B cell (primary cell): ENCODE measurements around the gene ROR2. TPM values are rescaled to one million over a fixed set of nuclear protein-coding genes. Genes with fewer than 3 reads are reported as not detected.

Experiments used
- ATAC-seq: fragments of 200-7000 bp; cut with Tn5 transposase; one replicate; pipeline ENCODE4 v1.10.0; 2021; ENCODE audit warnings: low read depth, mild to moderate bottlenecking, moderate number of reproducible peaks, moderate library complexity
- CTCF ChIA-PET: fragments of 350-600 bp; sonication (Branson Sonifier 250); formaldehyde crosslinking; loops from one replicate; lab custom pipeline; 2021; ENCODE audit warnings: antibody characterized with exemption, inconsistent platforms; lab: Charles Lee
- POLR2A ChIA-PET: fragments of 350-600 bp; sonication (Branson Sonifier 250); formaldehyde crosslinking; loops from one replicate; lab custom pipeline; 2021; ENCODE audit warnings: antibody characterized with exemption; lab: Charles Lee
- DNase-seq: peaks from one replicate; pipeline ENCODE4 v3.0.0; 2013
- H2AFZ ChIP-seq: 2 replicates; pipeline ENCODE4 v1.6.1; 2012; ENCODE audit warnings: mild to moderate bottlenecking, low read depth, low read length; ENCODE audit not compliant: insufficient read depth, poor library complexity, severe bottlenecking
- H3K27ac ChIP-seq, 2 donors: 1 replicate in 1 of 2; 2 replicates in 1 of 2; pipeline ENCODE4 v1.5.1; 2012 to 2013; ENCODE audit warnings: low read length in 2 of 2, mild to moderate bottlenecking in 2 of 2, moderate library complexity in 1 of 2
- H3K27me3 ChIP-seq, 4 experiments: fragments of 200-600 bp in 1 of 4; sonication (generic) in 1 of 4; replicated peaks in 1 of 4; 1 replicate in 2 of 4; 2 replicates in 2 of 4; pipeline versions ENCODE4 v1.6.1 to v1.7.0; 2013 to 2016; ENCODE audit warnings: low read length in 3 of 4, mild to moderate bottlenecking in 2 of 4, mixed read lengths in 1 of 4, moderate library complexity in 1 of 4; ENCODE audit not compliant: insufficient read depth in 4 of 4, control insufficient read depth in 3 of 4; ENCODE audit errors: control extremely low read depth in 1 of 4
- H3K36me3 ChIP-seq, 2 experiments: replicated peaks in 1 of 2; 1 replicate in 1 of 2; 2 replicates in 1 of 2; pipeline versions ENCODE4 v1.6.1 to v1.7.1; 2013; ENCODE audit warnings: low read length in 1 of 2; ENCODE audit not compliant: insufficient read depth in 2 of 2, control insufficient read depth in 1 of 2; ENCODE audit errors: control extremely low read depth in 1 of 2, extremely low read depth in 1 of 2
- H3K4me1 ChIP-seq, 2 donors: fragments of 200-600 bp in 1 of 2; sonication (generic) in 1 of 2; 1 replicate in 1 of 2; 2 replicates in 1 of 2; pipeline versions ENCODE4 v1.5.1 to v1.6.1; 2013 to 2017; ENCODE audit warnings: low read length in 2 of 2; ENCODE audit not compliant: control insufficient read depth in 2 of 2, insufficient read depth in 2 of 2
- H3K4me2 ChIP-seq: replicated peaks from 2 replicates; pipeline ENCODE3; 2012; ENCODE audit warnings: mild to moderate bottlenecking, low read depth, low read length; ENCODE audit not compliant: poor library complexity, severe bottlenecking
- H3K4me3 ChIP-seq, 5 experiments: fragments of 200-600 bp in 1 of 5; sonication (generic) in 1 of 5; 1 replicate in 3 of 5; 2 replicates in 2 of 5; pipeline versions ENCODE4 v1.5.1 to v1.7.0; 2011 to 2016; ENCODE audit warnings: low read length in 4 of 5, mild to moderate bottlenecking in 4 of 5, low read depth in 2 of 5, control low read depth in 1 of 5, moderate library complexity in 1 of 5; ENCODE audit not compliant: insufficient read depth in 1 of 5; ENCODE audit errors: control extremely low read depth in 1 of 5, extremely low read depth in 1 of 5
- H3K79me2 ChIP-seq: fragments of 200-600 bp; sonication (generic); one replicate; pipeline ENCODE4 v1.6.0; 2016; ENCODE audit warnings: low read length; ENCODE audit not compliant: control insufficient read depth, insufficient read depth
- H3K9ac ChIP-seq: fragments of 200-600 bp; sonication (generic); 2 replicates; pipeline ENCODE4 v1.6.1; 2017; ENCODE audit warnings: mild to moderate bottlenecking, low read length, moderate library complexity
- H3K9me3 ChIP-seq, 3 donors: one replicate each; pipeline versions ENCODE4 v1.6.1 to v1.7.1; 2013; ENCODE audit warnings: low read length in 2 of 3; ENCODE audit not compliant: control insufficient read depth in 2 of 3, insufficient read depth in 1 of 3; ENCODE audit errors: control extremely low read depth in 1 of 3
- H4K20me1 ChIP-seq: 2 replicates; pipeline ENCODE4 v1.6.0; 2012; ENCODE audit warnings: mild to moderate bottlenecking, low read length; ENCODE audit not compliant: insufficient read depth, control insufficient read depth, poor library complexity, severe bottlenecking
- H3K27ac Mint-ChIP-seq: one replicate; pipeline ENCODE4 v1.8.0; 2021; ENCODE audit warnings: mixed read lengths
- H3K27me3 Mint-ChIP-seq: one replicate; pipeline ENCODE4 v1.8.0; 2021; ENCODE audit warnings: mixed read lengths
- H3K4me1 Mint-ChIP-seq: one replicate; pipeline ENCODE4 v1.8.0; 2021; ENCODE audit warnings: mixed read lengths
- H3K4me3 Mint-ChIP-seq: one replicate; pipeline ENCODE4 v1.8.0; 2021; ENCODE audit warnings: mixed read lengths
- H3K9me3 Mint-ChIP-seq: one replicate; pipeline ENCODE4 v1.8.0; 2022; ENCODE audit warnings: mixed read lengths; ENCODE audit not compliant: insufficient read depth
- EZH2 ChIP-seq: IDR thresholded peaks from 2 replicates; pipeline ENCODE4 v1.6.1; 2012; ENCODE audit warnings: borderline replicate concordance, low read depth, mild to moderate bottlenecking, moderate library complexity, low read length; ENCODE audit not compliant: insufficient read depth, poor library complexity, severe bottlenecking
- WGBS: methylation state at CpG from one replicate; pipeline ENCODE4 v1.1.5; 2013; ENCODE audit warnings: missing lambda C conversion rate; ENCODE audit not compliant: insufficient coverage; 5-methylcytosine and 5-hydroxymethylcytosine counted together
- intact Hi-C: fragments of 100-400 bp; cut with micrococcal nuclease; formaldehyde crosslinking; loops from one replicate; pipeline ENCODE4 v1.10.0; 2022
- polyA plus RNA-seq: library from polyadenylated mRNA; depleted of rRNA; stranded (reverse); fragments of >200 nt; gene quantifications from 2 replicates; pipeline ENCODE4 v1.2.3, GENCODE V29; 2012
- total RNA-seq, 2 donors: library from RNA; stranded (reverse); fragments of 120-200 nt in 1 of 2; gene quantifications; 1 replicate in 1 of 2; 2 replicates in 1 of 2; pipeline versions ENCODE4 v1.2.3 to v1.2.4, GENCODE V29; 2013 to 2022
- TF ChIP-seq, protein P1 (sequence below): fragments of 200-600 bp; IDR thresholded peaks from one replicate; pipeline ENCODE4 v1.8.0; 2022; ENCODE audit warnings: antibody characterized with exemption, mild to moderate bottlenecking

ROR2 gene
- total and polyA plus RNA-seq, 2 donors (not counting 1 experiment from before 2014, with no cell fraction given): 0.21 to 0.49 TPM

DNA sequence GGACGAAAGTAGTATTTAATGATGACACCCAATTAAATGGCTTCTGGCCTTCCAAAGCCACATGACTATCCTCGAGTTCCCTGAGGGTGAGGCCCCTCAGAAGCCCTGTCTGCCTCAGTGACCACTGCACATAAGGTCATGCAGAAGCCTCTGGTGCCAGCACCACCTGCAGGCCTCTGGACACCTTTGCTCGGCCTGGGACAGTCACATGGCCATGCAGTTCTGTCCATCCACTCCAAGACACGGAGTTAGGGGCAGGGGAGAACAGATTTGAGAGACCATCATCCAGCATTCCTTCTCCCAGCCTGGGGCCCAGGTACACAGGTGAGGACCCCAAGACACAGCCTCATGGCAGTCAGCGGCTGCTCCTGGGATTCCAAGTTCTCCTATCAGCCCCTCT lies 145.0 kb downstream of the ROR2 start:
- Histone ChIP-seq H3K27ac (no peak overlapping the region), H3K27me3 (no peaks in the 10 kb centered on the region), H3K4me2 (no peak overlapping the region), H4K20me1 (no peaks in the 10 kb centered on the region), H3K9ac (no peak overlapping the region), H2AFZ (no peak overlapping the region), H3K36me3 (no peaks in the 10 kb centered on the region), H3K9me3 (no peaks in the 10 kb centered on the region), H3K4me3 (no peak overlapping the region), H3K4me1 (no peaks in the 10 kb centered on the region), H3K79me2 (no peaks in the 10 kb centered on the region)
- ATAC-seq: no peak
- TF ChIP-seq EZH2: no peak
- TF ChIP-seq, protein P1, sequence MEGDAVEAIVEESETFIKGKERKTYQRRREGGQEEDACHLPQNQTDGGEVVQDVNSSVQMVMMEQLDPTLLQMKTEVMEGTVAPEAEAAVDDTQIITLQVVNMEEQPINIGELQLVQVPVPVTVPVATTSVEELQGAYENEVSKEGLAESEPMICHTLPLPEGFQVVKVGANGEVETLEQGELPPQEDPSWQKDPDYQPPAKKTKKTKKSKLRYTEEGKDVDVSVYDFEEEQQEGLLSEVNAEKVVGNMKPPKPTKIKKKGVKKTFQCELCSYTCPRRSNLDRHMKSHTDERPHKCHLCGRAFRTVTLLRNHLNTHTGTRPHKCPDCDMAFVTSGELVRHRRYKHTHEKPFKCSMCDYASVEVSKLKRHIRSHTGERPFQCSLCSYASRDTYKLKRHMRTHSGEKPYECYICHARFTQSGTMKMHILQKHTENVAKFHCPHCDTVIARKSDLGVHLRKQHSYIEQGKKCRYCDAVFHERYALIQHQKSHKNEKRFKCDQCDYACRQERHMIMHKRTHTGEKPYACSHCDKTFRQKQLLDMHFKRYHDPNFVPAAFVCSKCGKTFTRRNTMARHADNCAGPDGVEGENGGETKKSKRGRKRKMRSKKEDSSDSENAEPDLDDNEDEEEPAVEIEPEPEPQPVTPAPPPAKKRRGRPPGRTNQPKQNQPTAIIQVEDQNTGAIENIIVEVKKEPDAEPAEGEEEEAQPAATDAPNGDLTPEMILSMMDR: no peak
- Mint-ChIP-seq H3K27me3 (peaks cover 4% of the 10 kb centered on the region), H3K4me1 (no peaks in the 10 kb centered on the region), H3K4me3 (no peak overlapping the region), H3K9me3 (no peaks in the 10 kb centered on the region), H3K27ac (no peak overlapping the region)
- WGBS: 81% methylated on average over 4 of the region's 5 CpGs
- DNase-seq: no peak
- intact Hi-C loops: no loop called here
- CTCF ChIA-PET: interaction anchor here (0.7 kb wide), 1 partner anchor 10 kb away, joined by 3 read pairs; no protein-coding TSS in a partner anchor
- POLR2A ChIA-PET: no interaction called here

DNA sequence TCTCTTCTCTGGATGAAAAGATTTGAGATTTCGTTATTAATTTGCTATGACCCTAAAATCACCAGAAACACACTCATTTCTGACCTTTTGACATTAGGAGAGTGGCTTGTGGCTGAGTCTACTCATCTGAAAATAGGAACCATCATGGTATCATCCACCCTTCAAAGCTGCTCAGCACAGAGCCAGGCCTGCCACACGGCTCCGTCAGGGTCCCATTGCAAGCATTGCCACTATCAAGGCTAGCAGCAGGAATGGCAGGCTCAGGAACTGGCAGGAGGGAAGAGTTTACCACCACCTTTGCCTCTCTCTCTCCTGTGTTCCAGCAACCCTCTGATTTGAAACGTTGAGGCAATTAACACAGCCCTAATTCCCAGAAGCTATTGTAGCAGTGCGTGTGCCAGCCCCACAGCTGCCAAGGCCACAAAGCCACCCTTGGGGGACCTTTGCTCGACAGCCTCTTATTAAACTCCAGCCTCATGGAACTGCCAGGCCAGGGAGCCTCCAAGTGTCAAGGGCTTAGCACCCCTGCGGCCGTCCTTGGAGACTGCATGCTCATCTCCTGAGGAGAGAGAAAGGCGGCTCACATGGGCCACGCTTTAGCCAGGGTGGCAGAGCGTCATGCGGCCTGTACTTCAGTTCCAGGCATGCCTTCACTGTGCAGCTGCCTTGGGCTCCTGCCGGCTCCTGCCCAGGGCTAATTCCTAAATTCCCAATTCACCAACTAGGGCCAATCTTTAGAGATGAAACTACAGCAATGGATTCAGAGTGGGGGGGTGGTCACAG lies 145.9 kb downstream of the ROR2 start:
- H3K27me3 ChIP-seq: no peaks in the 10 kb centered on the region
- intact Hi-C loops: no loop called here
- WGBS: 92% methylated on average over 11 of the region's 13 CpGs
- H2AFZ ChIP-seq: no peak overlapping the region
- no peaks in the 10 kb centered on the region for H3K9me3 Mint-ChIP-seq
- DNase-seq: no peak
- peaks cover 0 to 5% of the 10 kb centered on the region in 2 donors for H3K4me1 ChIP-seq
- peaks cover 4% of the 10 kb centered on the region for H3K27me3 Mint-ChIP-seq
- no peaks in the 10 kb centered on the region for H4K20me1 ChIP-seq
- H3K36me3 ChIP-seq: no peaks in the 10 kb centered on the region
- no peak overlapping the region for H3K4me3 Mint-ChIP-seq
- no peak for ATAC-seq
- H3K79me2 ChIP-seq: no peaks in the 10 kb centered on the region
- no peak overlapping the region for H3K27ac Mint-ChIP-seq
- no peak overlapping the region for H3K27ac ChIP-seq
- POLR2A ChIA-PET: no interaction called here
- no peaks in the 10 kb centered on the region for H3K9me3 ChIP-seq
- no peak overlapping the region for H3K9ac ChIP-seq
- no peak overlapping the region for H3K4me3 ChIP-seq
- H3K4me2 ChIP-seq: no peak overlapping the region
- no peak for TF ChIP-seq EZH2
- TF ChIP-seq, protein P1: no peak
- H3K4me1 Mint-ChIP-seq: peaks cover 3% of the 10 kb centered on the region
- CTCF ChIA-PET: no interaction called here
